Parathyroid adenoma (tissue), 2 donors: Measurements from ENCODE around the gene SPC25.
A peak's percentile ranks its signal among the peaks of the same experiment; 100 is the strongest.

Experiments
- H2AFZ ChIP-seq: fragments of 300-600 bp; sonication (generic); one replicate; pipeline ENCODE4 v1.7.0; 2017; ENCODE audit warnings: antibody characterized with exemption, mild to moderate bottlenecking
- H3K27ac ChIP-seq: fragments of 300-600 bp; sonication (generic); one replicate; pipeline ENCODE4 v1.7.0; 2017
- H3K27me3 ChIP-seq: fragments of 300-600 bp; sonication (generic); one replicate; pipeline ENCODE4 v1.7.0; 2017; ENCODE audit warnings: low read length; ENCODE audit not compliant: control insufficient read depth, insufficient read depth
- H3K36me3 ChIP-seq: fragments of 300-600 bp; sonication (generic); one replicate; pipeline ENCODE4 v1.7.0; 2017; ENCODE audit warnings: low read length; ENCODE audit not compliant: control insufficient read depth, insufficient read depth
- H3K4me1 ChIP-seq: fragments of 300-600 bp; sonication (generic); one replicate; pipeline ENCODE4 v1.7.0; 2017; ENCODE audit warnings: control low read depth
- H3K4me2 ChIP-seq: fragments of 300-600 bp; sonication (generic); one replicate; pipeline ENCODE4 v1.7.0; 2017; ENCODE audit warnings: low read length
- H3K4me3 ChIP-seq: fragments of 300-600 bp; sonication (generic); one replicate; pipeline ENCODE4 v1.7.0; 2017; ENCODE audit warnings: low read depth, low read length
- H3K79me2 ChIP-seq: fragments of 300-600 bp; sonication (generic); one replicate; pipeline ENCODE4 v1.7.0; 2017; ENCODE audit warnings: control low read depth
- H3K9ac ChIP-seq: fragments of 300-600 bp; sonication (generic); one replicate; pipeline ENCODE4 v1.7.0; 2017; ENCODE audit warnings: mild to moderate bottlenecking
- H3K9me3 ChIP-seq: fragments of 300-600 bp; sonication (generic); one replicate; pipeline ENCODE4 v1.7.0; 2017; ENCODE audit warnings: low read length; ENCODE audit not compliant: control insufficient read depth
- CTCF ChIP-seq: fragments of 300-600 bp; sonication (generic); IDR thresholded peaks from one replicate; pipeline ENCODE4 v1.7.0; 2017; ENCODE audit warnings: antibody characterized with exemption, mild to moderate bottlenecking
- donor health status: primary hyperparathyroidism.

Gene SPC25

GRCh38 chr2:168895771-168896170 is 5.5 kb upstream of the SPC25 start:
- H3K27me3 ChIP-seq = no peaks in the 10 kb centered on the region
- no peak overlapping the region for H3K4me3 ChIP-seq
- no peaks in the 10 kb centered on the region for H3K79me2 ChIP-seq

GRCh38 chr2:168894720-168895119 is 4.5 kb upstream of the SPC25 start:
- Histone ChIP-seq H3K79me2 (no peaks in the 10 kb centered on the region), H3K9me3 (no peaks in the 10 kb centered on the region), H3K27ac (no peak overlapping the region), H3K9ac (no peak overlapping the region), H3K36me3 (no peaks in the 10 kb centered on the region), H3K4me2 (no peak overlapping the region), H3K4me3 (no peak overlapping the region), H3K27me3 (no peaks in the 10 kb centered on the region), H3K4me1 (peaks cover 4% of the 10 kb centered on the region), H2AFZ (no peak overlapping the region)
- no peak for TF ChIP-seq CTCF

More at GRCh38 chr2:168895771-168896170, 5.5 kb upstream of the SPC25 start:
- no peak overlapping the region for H3K9ac ChIP-seq
- no peak for TF ChIP-seq CTCF
- H3K4me2 ChIP-seq = no peak overlapping the region
- H3K9me3 ChIP-seq = no peaks in the 10 kb centered on the region
- H3K36me3 ChIP-seq = no peaks in the 10 kb centered on the region
- no peak overlapping the region for H2AFZ ChIP-seq
- H3K27ac ChIP-seq = no peak overlapping the region
- peaks cover under 1% of the 10 kb centered on the region for H3K4me1 ChIP-seq

- Histone ChIP-seq H3K27ac (no peak overlapping the region), H3K79me2 (no peaks in the 10 kb centered on the region), H3K9me3 (no peaks in the 10 kb centered on the region), H3K36me3 (no peaks in the 10 kb centered on the region), H3K9ac (no peak overlapping the region), H3K27me3 (no peaks in the 10 kb centered on the region), H3K4me2 (no peak overlapping the region), H2AFZ (no peak overlapping the region), H3K4me3 (no peak overlapping the region), H3K4me1 (peaks cover 4% of the 10 kb centered on the region)
- TF ChIP-seq CTCF = no peak
Measured at GRCh38 chr2:168894101-168894500, 3.9 kb upstream of the SPC25 start.

- Histone ChIP-seq H3K79me2 (no peaks in the 10 kb centered on the region), H3K4me1 (peaks cover 4% of the 10 kb centered on the region), H2AFZ (no peak overlapping the region), H3K9ac (no peak overlapping the region), H3K27me3 (no peaks in the 10 kb centered on the region), H3K4me2 (no peak overlapping the region), H3K36me3 (no peaks in the 10 kb centered on the region), H3K27ac (no peak overlapping the region), H3K9me3 (no peaks in the 10 kb centered on the region), H3K4me3 (no peak overlapping the region)
- TF ChIP-seq CTCF = no peak
Measured at GRCh38 chr2:168892327-168892726, 2.1 kb upstream of the SPC25 start.

GRCh38 chr2:168889635-168890005 is 610 bp downstream of the SPC25 start:
- no peaks in the 10 kb centered on the region for H3K27me3 ChIP-seq
- H3K4me3 ChIP-seq = peak overlapping the region; percentile 72
- no peak for TF ChIP-seq CTCF
- H3K27ac ChIP-seq = no peak overlapping the region
- no peaks in the 10 kb centered on the region for H3K36me3 ChIP-seq
- H3K4me1 ChIP-seq = peaks cover 4% of the 10 kb centered on the region
- H2AFZ ChIP-seq = peak overlapping the region; percentile 79
- H3K9ac ChIP-seq = no peak overlapping the region
- H3K79me2 ChIP-seq = no peaks in the 10 kb centered on the region
- peak overlapping the region; percentile 96 for H3K4me2 ChIP-seq
- H3K9me3 ChIP-seq = no peaks in the 10 kb centered on the region
